HG03565 (cell line): ENCODE results near the gene ODR4.
"Not testable (repeated sequence)": the region's sequence is repeated elsewhere in the genome, so short reads cannot be mapped to it uniquely, and the experiment has no call there.

Experiments used
- ATAC-seq: cut with Tn5 transposase; IDR thresholded peaks from one replicate; pipeline ENCODE4 v1.9.1; 2021; ENCODE audit warnings: mild to moderate bottlenecking, moderate library complexity; ENCODE audit not compliant: unreplicated experiment

Gene ODR4

DNA sequence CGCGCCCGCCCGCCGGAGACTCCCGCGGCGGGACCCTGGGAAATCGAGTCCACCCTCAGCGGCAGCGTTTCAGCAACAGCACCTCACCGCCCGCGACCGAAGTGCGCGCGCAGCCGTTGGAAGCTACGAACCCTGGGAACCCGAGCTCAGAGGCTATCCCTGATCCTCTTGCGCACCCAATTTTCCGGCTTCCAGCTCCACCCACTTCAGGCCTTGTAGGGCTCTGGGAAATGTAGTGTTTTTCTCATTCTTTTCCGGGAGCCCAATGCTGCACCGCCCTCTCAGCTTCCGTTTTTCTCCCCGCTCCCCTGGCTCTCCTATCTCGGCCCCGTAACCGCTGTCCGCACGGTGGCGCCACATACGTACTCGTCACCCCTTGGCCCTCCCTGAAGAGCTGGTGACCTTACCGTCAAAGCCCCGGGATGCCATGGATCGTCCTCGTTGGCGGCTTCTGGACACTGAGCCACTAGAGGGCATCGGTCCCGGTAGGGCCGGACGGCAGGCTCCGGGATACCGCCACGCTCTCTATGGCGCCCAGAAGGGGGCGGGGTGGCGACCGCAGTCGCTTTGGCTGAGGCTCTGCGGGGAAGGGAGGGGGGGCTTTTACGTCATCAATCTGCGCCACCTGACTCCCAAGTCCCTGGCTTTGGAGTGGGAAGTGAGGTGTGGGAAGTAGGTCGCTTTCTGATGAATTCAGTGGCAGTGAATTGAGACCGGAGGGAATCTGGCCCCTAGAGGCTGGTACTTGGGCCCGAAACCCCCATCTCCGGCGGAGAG is at the start of gene ODR4, which contains the start of gene TPR:
Gene ODR4 (plus strand): TSS at position 687 of the 777 bp plus-strand sequence. CDS start 3,948 bp downstream, outside the sequence.
Gene TPR (minus strand): TSS at position 102 of the 777 bp plus-strand sequence. CDS start 225 bp downstream, outside the sequence.
- peak; percentile 85 for ATAC-seq

DNA sequence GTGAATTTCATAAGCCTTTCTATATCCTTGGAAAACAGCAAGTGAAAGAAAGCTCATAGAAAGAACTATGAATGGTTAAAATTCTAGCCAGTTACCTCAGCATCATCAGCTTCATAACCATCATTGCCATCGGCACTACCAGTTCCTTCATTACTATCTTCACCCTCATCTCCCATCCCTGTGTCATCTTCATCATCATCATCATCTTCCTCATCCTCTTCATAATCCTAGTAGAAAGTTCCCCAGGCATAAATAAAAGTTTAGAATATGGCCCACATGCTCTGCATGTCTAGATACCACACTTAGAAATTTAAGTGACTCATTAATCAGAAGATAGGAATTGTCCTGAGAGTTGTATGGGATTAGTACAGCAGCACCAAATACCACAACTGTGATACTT is 49.6 kb upstream of the ODR4 start:
- no peak for ATAC-seq

DNA sequence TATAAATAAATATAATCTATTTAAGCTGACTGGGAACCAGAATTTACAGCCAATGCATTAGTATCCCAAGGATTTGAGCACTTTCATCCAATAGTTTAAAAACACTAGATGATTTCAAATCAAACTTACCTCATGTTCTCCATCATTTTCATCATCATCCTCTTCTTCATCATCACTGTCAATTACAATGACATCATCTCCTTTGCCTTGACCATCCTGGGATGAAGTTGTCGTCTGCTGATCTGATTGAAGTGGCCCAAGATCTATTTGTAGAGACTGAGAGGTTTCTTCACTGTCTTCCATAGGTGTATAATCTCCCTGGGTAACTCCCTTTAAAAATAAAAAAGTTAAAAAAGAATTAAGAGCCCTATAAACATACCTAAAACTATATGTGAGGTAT is 48.3 kb upstream of the ODR4 start:
- no peak for ATAC-seq

DNA sequence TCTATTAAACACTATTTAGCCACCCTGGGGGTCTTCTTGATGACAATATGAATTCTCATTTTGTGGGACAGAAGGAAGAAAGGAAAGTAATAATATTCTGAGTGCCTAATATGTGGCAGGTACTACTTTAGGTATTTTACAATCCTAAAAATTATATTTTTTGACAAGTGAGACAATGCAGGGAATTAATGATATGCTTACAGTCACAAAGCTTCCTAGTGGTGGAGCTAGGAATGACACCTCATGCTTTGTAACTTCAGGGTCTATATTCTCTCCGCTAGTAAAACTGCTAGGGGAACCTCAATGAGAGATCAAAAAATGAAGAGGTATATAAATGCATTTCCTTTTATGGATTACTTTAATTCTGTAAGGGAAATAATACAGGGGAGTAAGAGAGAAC is 44.9 kb upstream of the ODR4 start:
- ATAC-seq, result no peak

DNA sequence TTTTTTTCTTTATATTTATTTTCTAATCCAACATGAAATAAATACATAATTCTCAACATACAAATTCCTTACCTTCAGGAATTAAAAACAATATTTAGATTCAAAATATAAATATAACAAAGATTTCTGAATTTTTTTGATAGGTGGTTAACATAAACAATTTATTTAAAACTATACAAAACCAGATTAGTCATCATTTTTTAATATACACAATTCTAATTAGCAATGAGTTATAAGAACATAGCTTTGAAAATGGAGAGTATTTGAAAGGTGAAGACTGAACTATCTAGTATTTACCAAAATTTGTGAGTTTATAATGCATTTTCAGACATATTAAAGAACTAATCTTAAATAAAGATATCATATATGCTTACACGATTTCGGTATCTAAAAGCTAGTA is 38.1 kb upstream of the ODR4 start:
- ATAC-seq, result no peak

DNA sequence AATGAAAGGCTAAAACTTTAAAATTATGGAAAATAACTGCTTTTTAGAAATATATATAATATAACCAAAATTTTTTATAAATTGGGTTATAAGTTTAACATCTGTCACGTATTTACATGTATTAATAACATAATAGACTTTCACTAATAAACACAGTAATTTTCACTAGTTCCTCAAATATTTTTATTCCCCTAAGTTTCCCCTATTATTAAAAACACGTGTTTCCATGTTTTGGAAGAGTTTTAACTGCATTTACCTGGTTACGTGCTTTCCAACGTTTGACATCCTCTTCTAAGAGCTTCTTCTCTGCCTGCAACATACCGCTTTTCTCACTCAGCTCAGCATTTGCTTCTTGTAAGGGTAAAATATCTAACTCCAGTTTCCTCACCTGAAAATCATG is 34.9 kb upstream of the ODR4 start:
- no peak for ATAC-seq

DNA sequence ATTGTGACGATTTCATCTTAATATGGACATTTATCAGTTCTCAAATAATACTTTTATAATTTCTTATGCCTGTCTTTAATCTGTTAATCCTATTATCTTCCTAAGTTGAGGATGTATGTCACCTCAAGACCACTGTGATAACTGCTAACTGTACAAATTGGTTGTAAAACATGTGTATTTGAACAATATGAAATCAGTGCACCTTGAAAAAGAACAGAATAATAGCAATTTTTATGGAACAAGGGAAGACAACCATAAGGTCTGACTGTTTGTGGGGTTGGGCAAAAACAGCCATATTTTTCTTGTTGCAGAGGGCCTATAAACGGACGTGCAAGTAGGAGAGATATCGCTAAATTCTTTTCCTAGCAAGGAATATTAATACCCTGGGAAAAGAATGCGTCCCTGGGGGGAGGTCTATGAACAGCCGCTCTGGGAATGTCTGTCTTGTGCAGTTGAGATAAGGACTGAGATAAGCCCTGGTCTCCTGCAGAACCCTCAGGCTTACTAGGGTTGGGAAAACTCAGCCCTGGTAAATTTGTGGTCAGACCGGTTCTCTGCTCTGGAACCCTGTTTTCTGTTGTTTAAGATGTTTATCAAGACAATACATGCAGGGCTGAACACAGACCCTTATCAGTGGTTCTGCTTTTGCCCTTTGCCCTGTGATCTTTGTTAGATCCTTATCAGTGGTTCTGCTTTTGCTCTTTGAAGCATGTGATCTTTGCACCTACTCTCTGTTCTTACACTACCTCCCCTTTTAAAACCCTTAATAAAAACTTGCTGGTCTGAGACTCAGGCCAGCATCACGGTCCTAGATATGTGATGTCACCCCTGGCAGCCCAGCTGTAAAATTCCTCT is 27.6 kb upstream of the ODR4 start:
- not testable (repeated sequence) for ATAC-seq

DNA sequence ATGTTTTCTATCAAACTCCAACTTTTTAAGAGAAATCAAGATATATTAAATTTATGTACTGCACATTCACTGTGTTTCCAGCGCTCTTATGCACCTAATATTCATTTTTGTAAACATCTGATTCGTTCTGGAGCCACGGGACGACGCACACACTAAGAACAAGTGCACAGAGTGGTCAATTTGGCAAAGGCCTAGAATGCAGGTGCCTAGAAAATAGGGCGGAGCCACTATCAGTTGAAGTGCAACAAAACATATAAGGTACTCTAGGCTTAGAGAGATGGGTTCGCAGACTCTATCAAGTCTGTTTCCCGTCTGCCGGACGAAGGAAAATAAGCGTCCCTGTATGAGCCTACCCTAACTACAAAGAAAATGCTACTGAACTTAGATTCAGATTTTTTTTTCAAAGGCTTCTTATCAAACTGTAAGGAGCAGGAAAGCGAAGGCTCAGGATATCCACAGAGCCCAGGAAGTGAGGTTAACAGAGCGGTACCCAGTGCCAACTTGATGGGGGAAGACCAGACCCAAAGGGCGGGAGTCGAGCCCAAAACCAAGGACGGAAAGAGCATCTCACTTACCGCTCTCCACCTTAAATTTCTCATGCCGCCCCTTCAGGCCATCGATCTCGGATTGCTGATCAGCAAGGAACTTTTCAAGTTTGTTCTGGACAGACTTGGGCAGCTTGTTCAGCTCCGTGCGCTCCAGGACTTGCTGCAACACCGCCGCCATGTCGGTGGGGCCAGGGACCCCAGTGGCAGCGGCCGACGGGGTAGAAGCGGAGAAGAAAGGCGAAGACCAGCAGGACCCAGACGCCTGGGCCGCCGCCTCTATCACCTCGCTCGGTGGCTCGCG is 1.1 kb upstream of the ODR4 start:
- peak; percentile 31 for ATAC-seq

DNA sequence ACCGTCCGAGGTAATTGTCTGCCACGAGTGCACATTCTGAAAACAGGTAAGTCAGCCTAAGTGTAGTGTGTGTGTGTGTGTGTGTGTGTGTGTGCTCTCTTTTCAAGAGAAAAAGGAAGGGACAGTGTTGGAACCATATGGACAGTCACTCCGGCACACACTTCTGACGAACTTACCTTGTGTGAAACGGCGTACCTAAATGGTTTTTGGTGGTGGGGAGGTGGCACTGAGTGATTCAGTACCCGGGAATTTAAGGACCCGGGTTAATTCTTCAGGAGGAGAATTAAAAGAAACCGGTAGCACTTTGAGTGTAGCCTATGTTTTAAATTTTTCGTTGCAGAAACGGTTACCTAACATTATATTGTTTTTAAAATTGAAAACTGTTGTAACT is 286 bp downstream of the ODR4 start:
- no peak for ATAC-seq

DNA sequence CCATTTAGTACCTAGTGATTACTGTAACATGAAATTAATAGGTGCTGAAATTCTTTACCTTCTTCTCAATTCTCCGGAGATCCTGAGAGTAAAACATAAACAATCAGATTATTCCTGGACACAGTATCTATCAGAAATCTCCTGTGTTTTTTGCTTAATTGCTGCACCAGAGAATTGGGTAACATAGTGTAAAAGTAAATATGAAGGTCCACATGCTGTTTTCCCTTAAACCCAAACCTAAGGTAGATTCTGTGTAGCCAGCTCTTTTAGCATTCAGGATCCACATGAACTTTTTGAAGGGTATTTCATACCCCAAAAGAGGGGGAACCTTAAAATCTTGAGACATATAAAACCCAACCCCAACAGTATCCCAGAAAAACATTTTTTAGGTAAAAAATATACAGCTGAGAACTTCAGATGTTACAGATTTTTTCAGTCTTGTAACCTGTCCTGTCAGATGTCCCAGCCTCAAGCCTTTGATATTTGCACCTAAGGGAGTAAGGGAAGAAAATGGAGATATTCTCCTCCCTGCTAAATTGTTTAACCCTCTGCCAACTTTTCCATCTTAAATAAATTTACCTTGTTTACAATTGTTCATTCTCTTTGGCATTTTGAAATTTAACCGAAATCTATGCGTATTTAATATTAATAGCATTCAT is 11.2 kb downstream of the ODR4 start:
- ATAC-seq, result no peak

DNA sequence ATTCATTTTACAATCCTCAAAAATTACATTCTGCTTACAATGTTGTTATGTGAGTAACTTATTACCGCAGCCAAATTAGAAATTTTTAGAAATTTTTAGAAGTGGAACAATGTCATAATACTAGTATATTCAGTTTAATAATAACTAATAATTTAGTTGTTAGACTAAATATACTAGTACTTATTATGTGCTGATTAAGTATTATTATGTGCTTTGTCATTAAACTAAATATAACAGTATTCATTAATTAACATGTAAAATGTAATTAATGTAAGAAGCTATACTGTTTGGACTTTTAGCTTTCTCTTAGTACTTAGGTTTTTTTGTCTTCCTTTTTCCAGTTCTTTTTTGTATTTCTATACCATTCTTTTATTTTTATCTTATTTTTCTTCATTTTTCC is 15.3 kb downstream of the ODR4 start:
- ATAC-seq, result no peak

DNA sequence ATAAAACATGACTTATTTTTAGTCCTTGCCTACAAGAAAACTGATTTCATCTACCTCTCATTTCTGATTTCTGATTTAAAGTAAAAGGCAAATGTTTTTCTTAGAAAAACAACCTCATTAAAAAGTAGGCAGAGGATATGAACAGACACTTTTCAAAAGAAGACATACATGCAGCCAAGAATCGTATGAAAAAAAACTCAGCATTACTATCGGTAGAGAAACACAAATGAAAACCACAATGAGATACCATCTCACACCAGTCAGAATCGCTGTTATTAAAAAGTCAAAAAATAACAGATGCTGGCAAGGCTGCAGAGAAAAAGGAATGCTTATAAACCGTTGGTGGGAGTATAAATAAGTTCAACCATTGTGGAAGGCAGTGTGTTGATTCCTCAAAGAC is 16.2 kb downstream of the ODR4 start:
- ATAC-seq, result no peak

DNA sequence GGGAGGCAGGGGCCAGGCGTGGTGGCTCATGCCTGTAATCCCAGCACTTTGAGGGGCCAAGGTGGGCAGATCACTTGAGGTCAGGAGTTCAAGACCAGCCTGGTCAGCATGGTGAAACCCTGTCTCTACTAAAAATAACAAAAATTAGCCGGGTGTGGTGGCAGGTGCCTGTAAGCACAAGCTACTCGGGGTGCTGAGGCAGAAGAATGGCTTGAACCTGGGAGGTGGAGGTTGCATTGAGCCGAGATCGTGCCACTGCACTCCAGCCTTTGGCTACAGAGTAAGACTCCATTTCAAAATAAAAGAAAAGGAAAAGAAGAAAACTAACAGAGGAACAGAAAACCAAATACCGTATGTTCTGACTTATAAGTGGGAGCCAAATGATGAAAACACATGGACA is 17.1 kb downstream of the ODR4 start:
- ATAC-seq, result not testable (repeated sequence)

DNA sequence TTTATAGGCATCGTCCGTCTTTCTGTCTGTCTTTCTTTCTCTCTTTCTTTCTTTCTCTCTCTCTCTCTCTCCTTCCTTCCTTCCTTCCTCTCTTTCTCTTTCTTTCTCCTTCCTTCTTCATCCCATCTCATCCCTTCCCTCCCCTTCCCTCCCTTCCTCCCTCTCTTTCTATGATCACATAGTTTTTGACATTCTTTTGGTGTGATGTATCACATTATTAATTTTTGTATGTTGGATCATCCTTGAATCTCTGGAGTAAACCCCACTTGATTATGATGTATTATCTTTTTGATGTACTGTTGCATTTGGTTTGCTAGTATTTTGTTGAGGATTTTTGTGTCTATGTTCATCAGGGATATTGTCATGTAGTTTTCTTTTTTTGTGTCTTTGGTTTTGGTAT is 25.8 kb downstream of the ODR4 start:
- ATAC-seq, result not testable (repeated sequence)

DNA sequence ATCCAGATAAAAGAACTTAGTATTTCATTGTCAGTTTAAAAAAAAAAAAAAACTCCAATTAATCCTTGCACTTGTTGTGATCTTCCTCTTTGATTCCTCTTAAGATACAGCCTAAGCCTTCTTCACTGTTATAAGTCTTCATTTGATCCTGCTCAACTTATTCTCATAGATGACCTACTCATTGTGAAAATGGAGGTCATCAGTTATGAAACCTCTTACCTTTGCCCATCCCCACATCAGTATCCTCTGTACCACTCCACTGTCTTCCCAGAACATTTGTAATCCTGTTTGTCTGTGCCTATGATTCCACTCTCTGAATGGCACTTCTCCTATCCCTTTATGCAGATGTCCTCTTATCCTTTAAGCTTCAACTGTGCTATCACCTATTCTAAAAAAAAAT is 28.0 kb downstream of the ODR4 start:
- ATAC-seq, result no peak

DNA sequence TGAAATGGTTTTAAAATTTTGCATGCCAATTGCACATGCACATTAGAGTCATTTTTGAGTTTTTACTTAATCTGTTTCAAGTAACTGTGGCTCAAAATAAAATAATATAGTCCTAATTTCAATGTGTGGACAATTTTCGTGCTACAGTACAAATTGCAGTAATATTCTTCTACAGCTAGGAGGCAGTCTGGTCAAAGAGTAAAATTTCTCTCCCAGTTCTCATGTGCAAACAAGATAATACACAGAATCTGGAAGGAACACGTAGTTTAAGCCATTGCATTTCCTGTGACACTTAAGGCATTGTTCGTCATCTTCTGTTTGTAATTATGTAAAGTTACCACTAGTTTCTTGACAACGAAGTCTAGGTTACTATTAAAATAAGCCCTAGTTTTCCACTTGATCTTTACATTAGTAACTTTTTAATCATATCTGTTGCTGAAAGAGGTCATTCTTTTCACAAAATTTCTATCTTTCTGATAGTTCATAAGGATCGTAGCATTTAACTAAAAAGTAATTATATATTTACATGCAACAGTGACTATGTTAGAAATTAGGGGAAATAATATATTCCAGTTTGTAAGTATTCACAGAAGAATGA is 28.9 kb downstream of the ODR4 start:
- ATAC-seq, result peak; percentile 40

DNA sequence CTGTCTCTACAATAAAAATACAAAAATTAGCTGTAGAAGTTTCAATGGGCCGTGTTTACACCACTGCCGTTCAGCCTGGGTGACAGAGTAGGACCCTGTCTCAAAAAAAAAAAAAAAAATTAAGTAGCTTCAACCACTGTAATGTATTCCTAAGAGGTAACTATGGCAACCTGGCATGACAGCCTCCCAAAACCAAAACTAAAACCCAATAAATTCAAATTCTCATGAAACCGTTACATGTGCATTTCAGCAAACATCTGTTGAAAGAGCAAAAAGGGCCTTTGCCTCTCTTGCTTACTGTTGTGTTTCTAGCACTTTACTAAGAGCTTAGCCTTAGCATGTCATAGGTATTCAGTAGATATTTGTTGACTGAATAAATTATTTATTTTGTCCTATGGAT is 33.5 kb downstream of the ODR4 start:
- peak; percentile 71 for ATAC-seq

DNA sequence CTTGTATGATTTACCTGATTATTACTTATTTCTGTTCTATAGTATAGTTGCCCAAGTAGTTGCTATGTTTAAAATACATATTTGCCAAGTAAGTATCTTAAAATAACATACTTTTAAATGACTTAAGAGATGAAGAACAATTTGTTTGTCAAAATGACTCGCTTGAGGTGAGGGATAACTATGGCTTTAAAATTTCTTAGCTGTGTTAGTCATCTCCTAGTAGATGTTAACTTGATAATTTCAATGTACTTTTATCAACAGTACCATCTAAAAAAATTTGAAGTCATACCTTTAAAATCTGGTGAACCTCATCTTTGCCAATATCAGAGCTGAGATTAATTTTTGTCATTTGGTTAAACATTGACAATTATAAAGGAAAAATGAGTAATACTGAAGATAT is 37.7 kb downstream of the ODR4 start:
- ATAC-seq, result no peak

DNA sequence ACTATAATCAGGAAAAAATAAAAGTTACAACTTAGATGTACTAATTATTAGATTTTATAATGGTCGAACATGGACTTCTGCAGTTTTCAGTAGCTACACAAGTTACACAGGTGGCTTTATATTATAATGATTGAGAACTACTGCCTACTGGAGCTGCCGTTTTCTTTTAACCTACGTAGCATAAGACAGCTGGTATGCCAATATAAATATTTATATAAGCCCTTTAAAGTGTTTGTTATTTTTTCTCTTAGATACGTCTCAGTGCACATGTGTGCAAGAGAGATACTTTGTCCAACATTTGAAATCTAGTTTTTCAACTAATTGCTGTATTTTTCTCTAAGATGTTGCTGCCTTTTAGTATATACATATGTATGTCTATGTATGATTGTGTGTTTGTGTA is 42.9 kb downstream of the ODR4 start:
- no peak for ATAC-seq

DNA sequence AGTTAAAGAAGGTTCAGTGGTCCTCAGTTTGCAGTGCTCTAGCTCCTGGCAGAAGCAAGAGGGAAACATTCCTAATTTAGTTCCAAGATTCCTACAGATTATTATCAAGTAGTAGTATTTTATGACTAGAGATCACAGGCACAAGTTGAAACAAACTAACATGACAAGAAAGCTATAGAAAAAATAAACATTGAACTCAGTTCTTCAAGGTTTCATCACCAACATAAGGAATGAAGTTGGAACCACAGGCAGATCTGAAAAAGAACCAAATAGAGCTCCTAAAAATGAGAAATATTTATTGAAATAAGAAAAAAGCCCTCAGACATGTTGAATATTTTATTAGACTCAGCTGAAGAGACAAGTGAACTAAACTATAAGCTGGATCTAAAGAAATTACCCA is 44.7 kb downstream of the ODR4 start:
- no peak for ATAC-seq
